ENCODE measurements around the gene DENND1A. TPM values are rescaled to one million over a fixed set of nuclear protein-coding genes. Genes with fewer than 3 reads are reported as not detected.
"Not testable (repeated sequence)": the region's sequence is repeated elsewhere in the genome, so short reads cannot be mapped to it uniquely, and the experiment has no call there.

The DENND1A gene
- total and polyA plus RNA-seq, 12 donors, result 7.3 to 36.7 (median 19.6) TPM

DNA sequence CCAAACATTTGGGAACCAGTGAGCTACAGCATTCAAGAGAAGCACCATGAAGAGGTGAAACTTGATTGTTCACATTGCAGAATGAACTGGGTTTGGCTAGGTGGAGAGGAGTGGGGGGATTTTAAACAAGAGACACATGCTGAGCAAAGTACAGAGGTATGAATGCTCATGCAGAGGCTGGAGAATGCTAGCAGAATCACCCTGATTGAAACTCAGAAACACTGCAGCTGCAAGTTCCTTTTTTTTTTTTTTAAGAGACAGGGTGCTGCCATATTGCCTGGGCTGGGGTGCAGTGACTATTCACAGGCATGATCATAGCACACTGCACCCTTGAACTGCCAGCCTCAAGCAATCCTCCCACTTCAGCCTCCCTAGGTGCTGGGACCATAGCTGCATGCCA, 35.1 kb downstream of the DENND1A start:
- no peaks in the 10 kb centered on the region for H3K9me3 ChIP-seq (replicated peaks in 1 of 3)
- no peak overlapping the region for H3K27ac ChIP-seq
- H3K36me3 ChIP-seq (replicated peaks in 1 of 2), result no peaks in the 10 kb centered on the region
- H3K27me3 ChIP-seq, result no peaks in the 10 kb centered on the region
- no peak overlapping the region for H3K4me3 ChIP-seq
- intact Hi-C loops (cut with DNase I), result no loop called here
- DNase-seq, result no peak
- H3K4me1 ChIP-seq (replicated peaks in 1 of 2), result no peaks in the 10 kb centered on the region
- TF ChIP-seq CTCF (IDR thresholded peaks at IDR 0.05), result no peak

- Histone ChIP-seq H3K36me3 (replicated peaks in 1 of 2) (no peaks in the 10 kb centered on the region), H3K9me3 (replicated peaks in 1 of 3) (no peaks in the 10 kb centered on the region), H3K27me3 (no peaks in the 10 kb centered on the region), H3K4me3 (no peak overlapping the region), H3K4me1 (replicated peaks in 1 of 2) (no peaks in the 10 kb centered on the region), H3K27ac (no peak overlapping the region)
- WGBS, 4 donors, result 57 to 65% (median 63%) methylated on average over 4 of the region's 4 CpGs
- DNase-seq, result no peak
- intact Hi-C loops (cut with DNase I), result no loop called here
- TF ChIP-seq POLR2A (IDR thresholded peaks at IDR 0.05) (no peak), CTCF (IDR thresholded peaks at IDR 0.05) (no peak)
Measured at GRCh38 chr9:123893831-123894460, 36.0 kb downstream of the DENND1A start.

- Histone ChIP-seq H3K27ac (no peak overlapping the region), H3K4me1 (replicated peaks in 1 of 2) (no peaks in the 10 kb centered on the region), H3K36me3 (replicated peaks in 1 of 2) (no peaks in the 10 kb centered on the region), H3K4me3 (no peak overlapping the region), H3K27me3 (no peaks in the 10 kb centered on the region), H3K9me3 (replicated peaks in 1 of 3) (no peaks in the 10 kb centered on the region)
- intact Hi-C loops (cut with DNase I), result no loop called here
- 89 to 97% (median 93%) methylated on average over 3 of the region's 3 CpGs for WGBS, 4 donors
- TF ChIP-seq POLR2A (IDR thresholded peaks at IDR 0.05) (no peak), CTCF (IDR thresholded peaks at IDR 0.05) (no peak)
- DNase-seq, result no peak
Measured at GRCh38 chr9:123893115-123893514, 36.8 kb downstream of the DENND1A start.

DNA sequence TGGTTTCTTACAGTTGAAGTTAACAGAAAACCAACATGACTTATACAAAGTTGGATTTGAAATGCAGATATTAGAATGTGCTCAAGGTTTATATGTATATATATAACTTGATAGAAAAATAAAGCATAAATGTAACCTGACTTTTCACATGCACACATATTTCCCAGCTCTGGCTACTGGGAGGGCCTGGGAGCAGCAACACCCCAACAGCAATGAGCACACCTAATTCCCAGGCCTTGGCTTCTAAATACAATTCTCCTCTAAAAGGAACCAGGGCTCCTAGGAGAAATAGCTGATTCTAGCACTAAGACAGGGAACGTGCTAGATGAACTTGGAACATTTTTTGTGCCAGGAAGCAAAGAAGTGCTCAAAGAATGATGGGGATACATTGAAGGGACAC, 42.1 kb downstream of the DENND1A start:
- Histone ChIP-seq H3K27ac (no peak overlapping the region), H3K4me3 (no peak overlapping the region), H3K9me3 (replicated peaks in 1 of 3) (no peaks in the 10 kb centered on the region), H3K36me3 (replicated peaks in 1 of 2) (no peaks in the 10 kb centered on the region), H3K4me1 (replicated peaks in 1 of 2) (no peaks in the 10 kb centered on the region), H3K27me3 (no peaks in the 10 kb centered on the region)
- TF ChIP-seq CTCF (IDR thresholded peaks at IDR 0.05) (no peak), POLR2A (IDR thresholded peaks at IDR 0.05) (no peak)
- DNase-seq, result no peak
- 87 to 91% (median 88%) methylated on average over 1 of the region's 1 CpG for WGBS, 4 donors
- intact Hi-C loops (cut with DNase I), result no loop called here

- H3K27ac ChIP-seq; H3K36me3 ChIP-seq (replicated peaks in 1 of 2); H3K27me3 ChIP-seq; H3K9me3 ChIP-seq (replicated peaks in 1 of 3); DNase-seq; intact Hi-C loops (cut with DNase I); H3K4me3 ChIP-seq; H3K4me1 ChIP-seq (replicated peaks in 1 of 2): not testable (repeated sequence)
- WGBS, 4 donors, result 78 to 96% (median 94%) methylated on average over 6 of the region's 6 CpGs
Measured at GRCh38 chr9:123885834-123886233, 44.1 kb downstream of the DENND1A start.

Measured in adrenal gland (tissue), 12 donors.